OCI-LY1 (cell line): Measurements from ENCODE around the gene INTS7.

Experiments
- H2AFZ ChIP-seq: fragments of 200-600 bp; sonication (generic), shearing (Covaris generic); 2 replicates; pipeline ENCODE4 v1.6.0; 2014; ENCODE audit warnings: antibody characterized with exemption, mild to moderate bottlenecking, low read length
- H3F3A ChIP-seq: fragments of 200-600 bp; sonication (generic), shearing (Covaris generic); 2 replicates; pipeline ENCODE4 v1.6.0; 2014; ENCODE audit warnings: mild to moderate bottlenecking, antibody characterized with exemption, low read length, moderate library complexity; ENCODE audit not compliant: insufficient read depth
- H3K27ac ChIP-seq: fragments of 200-600 bp; sonication (generic); 2 replicates; pipeline ENCODE4 v1.5.1; 2014; ENCODE audit warnings: low read length, mixed run types, mild to moderate bottlenecking, low read depth; ENCODE audit not compliant: poor library complexity, severe bottlenecking
- H3K27me3 ChIP-seq: fragments of 200-600 bp; sonication (generic); 2 replicates; pipeline ENCODE4 v1.6.0; 2014; ENCODE audit warnings: antibody characterized with exemption, mild to moderate bottlenecking, low read length, moderate library complexity; ENCODE audit not compliant: insufficient read depth
- H3K36me3 ChIP-seq: fragments of 200-600 bp; sonication (generic); 2 replicates; pipeline ENCODE4 v1.6.1; 2014; ENCODE audit warnings: mild to moderate bottlenecking, antibody characterized with exemption, low read length, moderate library complexity, mixed read lengths; ENCODE audit not compliant: insufficient read depth
- H3K4me1 ChIP-seq: fragments of 200-600 bp; sonication (generic); 2 replicates; pipeline ENCODE4 v1.5.1; 2014; ENCODE audit warnings: mild to moderate bottlenecking, low read length, moderate library complexity; ENCODE audit not compliant: insufficient read depth, severe bottlenecking
- H3K4me2 ChIP-seq: fragments of 200-600 bp; sonication (generic), shearing (Covaris generic); 2 replicates; pipeline ENCODE4 v1.6.1; 2014; ENCODE audit warnings: low read length
- H3K4me3 ChIP-seq: fragments of 200-600 bp; sonication (generic); 2 replicates; pipeline ENCODE4 v1.5.1; 2014; ENCODE audit warnings: low read length, low read depth, mild to moderate bottlenecking, mixed read lengths; ENCODE audit not compliant: poor library complexity, severe bottlenecking
- H3K79me2 ChIP-seq: fragments of 200-600 bp; shearing (Covaris generic); 2 replicates; pipeline ENCODE4 v1.6.1; 2016; ENCODE audit warnings: mixed run types, low read length, mixed read lengths; ENCODE audit not compliant: insufficient read depth
- H3K9ac ChIP-seq: fragments of 200-600 bp; sonication (generic), shearing (Covaris generic); 2 replicates; pipeline ENCODE4 v1.6.1; 2014; ENCODE audit warnings: mild to moderate bottlenecking, low read length, mixed read lengths
- H3K9me2 ChIP-seq: fragments of 200-600 bp; sonication (generic), shearing (Covaris generic); 2 replicates; pipeline ENCODE4 v1.6.1; 2014; ENCODE audit warnings: low read depth, mild to moderate bottlenecking, low read length, mixed read lengths
- H3K9me3 ChIP-seq: fragments of 200-600 bp; shearing (Covaris generic); 2 replicates; pipeline ENCODE4 v1.6.1; 2014; ENCODE audit warnings: low read length, mixed read lengths
- H4K20me1 ChIP-seq: fragments of 200-600 bp; sonication (generic), shearing (Covaris generic); 2 replicates; pipeline ENCODE4 v1.6.0; 2016; ENCODE audit warnings: mild to moderate bottlenecking, low read length; ENCODE audit not compliant: insufficient read depth
- EZH2 ChIP-seq: fragments of 200-600 bp; sonication (generic), shearing (Covaris generic); IDR thresholded peaks from 2 replicates; pipeline ENCODE4 v1.8.0; 2017; ENCODE audit warnings: borderline replicate concordance, mixed run types, mild to moderate bottlenecking, antibody characterized with exemption, low read length, moderate library complexity, mixed read lengths
- TF ChIP-seq, protein P1 (sequence below): fragments of 200-600 bp; sonication (generic), shearing (Covaris generic); IDR thresholded peaks from 2 replicates; pipeline ENCODE4 v1.5.1; 2017; ENCODE audit warnings: mild to moderate bottlenecking, antibody characterized with exemption, low read length, moderate library complexity, mixed read lengths

Gene INTS7

DNA sequence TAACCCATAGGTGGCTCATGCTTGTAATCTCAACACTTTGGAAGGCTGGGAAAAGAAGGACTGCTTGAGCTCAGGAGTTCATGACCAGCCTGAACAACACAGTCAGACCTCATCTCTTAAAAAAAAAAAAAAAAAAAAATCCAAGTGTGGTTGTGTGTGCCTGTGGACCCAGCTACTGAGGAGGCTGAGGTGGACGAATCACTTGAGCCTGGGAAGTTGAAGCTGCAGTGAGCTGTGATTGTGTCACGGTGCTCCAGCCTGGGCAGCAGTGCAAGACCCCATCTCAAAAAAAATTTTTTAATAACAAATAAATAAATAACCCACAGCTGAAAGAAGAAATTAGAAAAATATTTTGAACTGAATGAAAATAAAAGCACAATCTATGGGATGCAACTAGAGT lies 13.8 kb downstream of the INTS7 start:
- Histone ChIP-seq H3K9me3 (peaks cover 7% of the 10 kb centered on the region; the same call in 1 of the 2 replicates), H3K9ac (no peak overlapping the region), H3F3A (no peaks in the 10 kb centered on the region), H3K79me2 (peaks cover 27% of the 10 kb centered on the region), H3K4me2 (no peak overlapping the region), H3K4me1 (no peaks in the 10 kb centered on the region), H3K27me3 (no peaks in the 10 kb centered on the region), H2AFZ (no peak overlapping the region), H3K36me3 (peaks cover 30% of the 10 kb centered on the region), H4K20me1 (no peaks in the 10 kb centered on the region), H3K9me2 (no peaks in the 10 kb centered on the region), H3K4me3 (no peak overlapping the region), H3K27ac (no peak overlapping the region)
- TF ChIP-seq EZH2: no peak
- TF ChIP-seq, protein P1, sequence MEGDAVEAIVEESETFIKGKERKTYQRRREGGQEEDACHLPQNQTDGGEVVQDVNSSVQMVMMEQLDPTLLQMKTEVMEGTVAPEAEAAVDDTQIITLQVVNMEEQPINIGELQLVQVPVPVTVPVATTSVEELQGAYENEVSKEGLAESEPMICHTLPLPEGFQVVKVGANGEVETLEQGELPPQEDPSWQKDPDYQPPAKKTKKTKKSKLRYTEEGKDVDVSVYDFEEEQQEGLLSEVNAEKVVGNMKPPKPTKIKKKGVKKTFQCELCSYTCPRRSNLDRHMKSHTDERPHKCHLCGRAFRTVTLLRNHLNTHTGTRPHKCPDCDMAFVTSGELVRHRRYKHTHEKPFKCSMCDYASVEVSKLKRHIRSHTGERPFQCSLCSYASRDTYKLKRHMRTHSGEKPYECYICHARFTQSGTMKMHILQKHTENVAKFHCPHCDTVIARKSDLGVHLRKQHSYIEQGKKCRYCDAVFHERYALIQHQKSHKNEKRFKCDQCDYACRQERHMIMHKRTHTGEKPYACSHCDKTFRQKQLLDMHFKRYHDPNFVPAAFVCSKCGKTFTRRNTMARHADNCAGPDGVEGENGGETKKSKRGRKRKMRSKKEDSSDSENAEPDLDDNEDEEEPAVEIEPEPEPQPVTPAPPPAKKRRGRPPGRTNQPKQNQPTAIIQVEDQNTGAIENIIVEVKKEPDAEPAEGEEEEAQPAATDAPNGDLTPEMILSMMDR: no peak

- Histone ChIP-seq H3K9me3 (peaks cover 7% of the 10 kb centered on the region; the same call in 1 of the 2 replicates), H2AFZ (no peak overlapping the region), H3K9me2 (no peaks in the 10 kb centered on the region), H3F3A (no peaks in the 10 kb centered on the region), H4K20me1 (no peaks in the 10 kb centered on the region), H3K36me3 (peaks cover 36% of the 10 kb centered on the region), H3K4me1 (no peaks in the 10 kb centered on the region), H3K79me2 (peaks cover 21% of the 10 kb centered on the region), H3K27me3 (no peaks in the 10 kb centered on the region), H3K27ac (no peak overlapping the region), H3K4me3 (no peak overlapping the region), H3K4me2 (no peak overlapping the region), H3K9ac (no peak overlapping the region)
- no peak for TF ChIP-seq EZH2
- TF ChIP-seq, protein P1: no peak
Observed at GRCh38 chr1:212020975-212021374, 14.4 kb downstream of the INTS7 start.

- no peaks in the 10 kb centered on the region for H3K27me3 ChIP-seq
- TF ChIP-seq EZH2: no peak
- TF ChIP-seq, protein P1: no peak
- no peaks in the 10 kb centered on the region for H3K4me1 ChIP-seq
- H3K36me3 ChIP-seq: peaks cover 34% of the 10 kb centered on the region
- H3F3A ChIP-seq: no peaks in the 10 kb centered on the region
- H3K9ac ChIP-seq: no peak overlapping the region
- no peaks in the 10 kb centered on the region for H4K20me1 ChIP-seq
- no peak overlapping the region for H2AFZ ChIP-seq
- H3K9me3 ChIP-seq: no peaks in the 10 kb centered on the region
- no peak overlapping the region for H3K27ac ChIP-seq
- H3K4me3 ChIP-seq: no peak overlapping the region
- no peaks in the 10 kb centered on the region for H3K79me2 ChIP-seq
- no peak overlapping the region for H3K4me2 ChIP-seq
- H3K9me2 ChIP-seq: no peaks in the 10 kb centered on the region
Observed at GRCh38 chr1:212013672-212014071, 21.7 kb downstream of the INTS7 start.
